HG03558 (cell line): ENCODE data around the gene GNLY.
"Not testable (repeated sequence)": the region's sequence is repeated elsewhere in the genome, so short reads cannot be mapped to it uniquely, and the experiment has no call there.

Experiments used
- ATAC-seq: cut with Tn5 transposase; IDR thresholded peaks from one replicate; pipeline ENCODE4 v1.9.1; 2021; ENCODE audit warnings: moderate number of reproducible peaks; ENCODE audit not compliant: unreplicated experiment; ENCODE audit errors: extremely low read depth

GNLY gene

DNA sequence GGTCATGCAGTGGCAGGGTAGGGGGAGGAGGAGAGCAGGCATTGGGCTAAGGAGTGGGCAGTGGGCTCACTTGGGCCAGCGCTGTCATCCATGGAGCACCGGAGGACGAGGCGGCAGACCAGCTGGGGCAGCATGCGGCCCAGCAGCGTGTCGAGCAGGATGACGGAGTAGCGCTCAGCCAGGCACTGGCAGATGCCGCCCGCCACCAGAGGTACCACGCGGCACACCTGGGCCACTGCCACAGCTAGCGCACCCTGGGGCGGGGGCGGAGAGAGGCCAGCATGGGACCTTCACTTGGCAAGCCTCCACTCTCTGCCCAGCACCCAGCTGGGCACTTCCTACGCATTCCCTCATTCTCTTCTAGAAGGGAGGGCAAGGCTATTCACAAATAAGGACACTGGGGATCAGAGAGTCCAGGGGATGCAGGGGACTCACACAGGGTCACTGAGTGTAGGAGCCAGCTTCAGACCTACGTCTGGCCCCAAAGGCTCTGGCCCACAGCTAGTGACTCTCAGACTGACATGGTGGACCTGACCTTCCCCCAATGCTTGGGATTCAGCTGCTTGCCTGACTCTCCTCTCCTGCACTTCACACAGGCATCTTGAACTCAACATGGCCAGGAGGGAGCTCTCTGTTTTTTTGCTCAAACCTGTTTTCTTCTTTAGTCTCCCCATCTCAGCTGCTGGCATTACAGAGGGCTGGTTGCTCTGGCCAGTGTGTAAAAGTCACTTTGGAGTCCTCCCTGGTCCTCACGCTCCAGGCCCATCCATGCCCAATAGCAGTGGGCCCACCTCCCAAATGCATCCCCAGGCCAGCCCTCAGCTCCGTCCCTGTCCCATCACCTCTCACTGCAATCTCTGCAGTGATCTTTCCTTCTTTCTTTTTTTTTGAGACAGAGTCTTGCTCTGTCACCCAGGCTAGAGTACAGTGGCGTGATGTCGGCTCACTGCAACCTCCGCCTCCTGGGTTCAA is 30.3 kb upstream of the GNLY start:
- no peak for ATAC-seq

DNA sequence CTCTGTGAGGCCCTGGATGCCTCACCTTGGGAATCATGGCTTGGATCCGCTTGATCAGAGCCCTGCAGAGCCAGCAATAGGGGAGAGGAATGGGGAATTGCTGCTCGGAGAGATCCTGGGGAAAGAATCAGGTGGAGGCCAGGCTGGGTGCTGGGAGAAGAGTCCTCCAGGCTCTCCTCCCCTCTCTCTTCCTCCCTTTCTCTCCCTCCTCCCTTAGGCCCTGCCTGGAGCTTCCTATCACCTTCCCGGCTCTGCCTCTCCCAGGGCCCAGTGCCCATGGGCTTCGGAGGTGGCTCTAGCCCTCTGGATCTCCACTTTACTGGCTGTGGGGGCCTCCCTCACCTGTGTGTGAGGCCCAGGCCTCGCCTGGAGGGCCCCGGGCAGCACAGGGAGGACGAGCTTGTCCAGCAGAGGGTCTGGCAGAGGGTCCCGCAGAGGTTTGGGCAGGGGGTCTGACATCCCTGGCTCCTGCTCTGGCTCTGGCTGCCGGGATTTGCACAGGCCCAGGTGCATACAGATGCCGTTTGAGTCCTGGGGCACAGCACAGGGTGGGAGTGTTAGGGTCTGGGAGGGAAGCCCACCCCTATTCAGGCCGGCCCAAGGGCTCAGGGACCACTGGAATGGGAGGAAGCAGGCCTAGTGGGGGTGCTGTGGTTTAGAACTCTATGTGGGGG is 28.8 kb upstream of the GNLY start:
- no peak for ATAC-seq

DNA sequence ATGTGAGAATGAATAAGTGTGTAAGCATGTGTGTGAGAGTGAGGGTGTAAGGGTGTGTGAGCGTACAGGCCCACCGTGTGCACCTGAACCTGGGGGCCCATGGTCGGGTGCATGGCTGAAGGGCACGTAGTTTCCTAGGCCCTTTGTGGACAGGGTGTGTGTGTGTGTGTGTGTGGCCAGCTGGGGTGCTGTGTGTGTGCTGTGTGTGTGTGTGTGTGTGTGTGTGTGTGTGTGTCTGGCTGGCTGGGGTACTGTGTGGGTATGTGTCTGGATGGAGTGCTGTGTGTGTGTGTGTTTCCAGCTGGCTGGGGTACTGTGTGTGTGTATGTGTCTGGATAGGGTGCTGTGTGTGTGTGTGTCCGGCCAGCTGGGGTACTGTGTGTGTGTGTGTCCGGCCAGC is 28.1 kb upstream of the GNLY start:
- no peak for ATAC-seq

DNA sequence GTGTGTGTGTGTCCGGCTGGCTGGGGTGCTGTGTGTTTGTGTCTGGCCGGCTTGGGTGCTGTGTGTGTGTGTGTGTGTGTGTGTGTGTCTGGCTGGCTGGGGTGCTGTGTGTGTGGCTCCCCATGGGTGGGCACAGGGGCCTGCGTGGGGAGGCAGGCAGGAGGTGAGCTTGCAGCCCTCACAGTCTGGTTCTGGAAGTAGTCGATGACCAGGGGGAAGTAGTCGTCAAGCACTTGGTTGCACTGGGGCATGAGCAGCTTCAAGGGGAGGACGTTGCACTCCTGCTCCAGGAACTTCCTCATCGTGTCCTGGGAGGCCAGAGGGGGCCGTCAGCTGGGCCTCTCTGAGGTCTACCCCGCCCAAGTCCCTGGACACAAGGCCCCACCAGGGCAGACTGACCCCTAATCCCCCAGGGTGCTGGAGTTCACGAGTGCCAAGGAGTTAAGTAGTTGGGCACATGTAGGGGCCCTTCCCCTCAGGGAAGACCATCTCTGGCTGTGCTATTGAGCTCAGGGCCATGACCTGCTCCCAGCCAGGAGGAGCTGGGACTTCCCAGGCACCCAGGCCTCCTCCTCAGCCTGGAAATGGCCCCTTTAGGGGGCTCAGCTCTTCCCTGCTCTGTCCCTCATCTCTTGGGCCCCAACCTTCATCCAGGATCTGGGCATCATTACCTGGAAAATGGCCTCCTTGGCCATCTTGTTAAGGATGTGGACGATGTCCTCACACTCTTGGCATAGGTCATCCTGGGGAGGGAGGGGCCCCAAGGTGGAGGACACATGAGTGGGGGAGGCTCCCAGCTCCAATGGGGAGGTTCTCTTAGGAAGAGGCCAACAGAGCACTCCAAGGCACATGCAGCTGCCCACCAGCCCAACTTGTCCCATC is 27.5 kb upstream of the GNLY start:
- no peak for ATAC-seq

DNA sequence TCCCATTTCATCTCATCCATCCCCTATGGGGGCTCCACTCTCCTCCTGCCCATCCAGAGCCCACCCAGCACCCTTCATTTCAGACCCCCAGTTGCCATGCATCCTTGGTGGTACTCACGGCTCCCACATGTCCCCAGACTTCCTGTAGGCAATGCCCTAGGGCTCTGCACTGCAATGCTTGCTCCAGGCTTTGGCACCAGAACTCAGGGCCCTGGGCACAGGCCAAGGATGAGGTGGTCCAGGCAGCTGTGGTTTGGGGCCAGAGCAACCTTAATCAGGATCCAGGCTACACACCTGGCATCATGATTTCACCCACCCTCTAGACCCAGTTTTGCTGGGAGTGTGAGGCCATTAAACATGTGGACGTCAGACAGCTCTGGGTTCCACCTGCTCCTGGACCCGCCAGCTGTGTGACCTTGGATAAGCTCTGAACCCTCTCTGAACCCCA is 26.6 kb upstream of the GNLY start:
- no peak for ATAC-seq

DNA sequence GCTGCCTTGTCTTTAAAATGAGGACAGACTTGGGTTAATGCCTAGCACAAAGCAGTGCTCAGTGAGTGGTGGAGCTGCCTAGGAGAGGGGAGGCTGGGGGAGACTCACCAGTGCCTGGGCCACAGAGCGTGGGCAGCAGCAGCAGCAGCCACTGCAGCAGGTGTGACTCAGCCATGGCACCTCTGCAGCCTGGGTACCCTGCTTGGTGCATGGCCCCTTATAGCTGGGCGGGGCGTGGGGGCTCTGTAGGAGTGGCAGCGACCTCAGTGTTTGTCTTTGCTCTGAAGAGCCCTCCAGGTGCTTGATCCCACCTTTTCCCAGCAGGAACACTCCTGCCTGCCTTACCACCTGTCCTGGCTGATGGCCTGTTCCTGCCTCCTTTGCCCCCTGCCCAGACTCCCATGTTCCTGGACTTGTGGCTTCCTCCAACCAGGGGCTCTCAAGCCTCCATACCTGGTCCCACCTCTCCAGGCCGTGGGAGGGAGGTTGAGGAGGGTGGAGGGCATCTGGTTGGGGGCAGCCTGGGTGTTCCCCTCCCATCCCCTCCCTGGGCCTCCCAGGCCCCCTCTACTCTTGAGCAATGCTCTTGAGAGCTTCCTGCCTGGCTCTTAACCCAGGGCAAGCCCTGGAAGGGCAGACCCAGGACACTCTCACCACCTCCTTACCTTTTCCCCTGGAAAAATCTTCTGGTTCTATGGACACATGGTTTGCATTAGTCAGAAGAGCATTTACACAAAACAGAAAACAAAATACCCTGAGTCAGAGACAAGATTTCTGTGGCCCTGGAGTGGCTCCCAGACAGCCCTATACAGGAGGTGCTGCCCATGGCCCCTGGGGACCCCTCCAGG is 25.9 kb upstream of the GNLY start, which contains the start of gene SFTPB:
SFTPB (minus strand) TSS at position 191 of the 848 bp plus-strand sequence; CDS start at position 175, 16 bp downstream.
- no peak for ATAC-seq

DNA sequence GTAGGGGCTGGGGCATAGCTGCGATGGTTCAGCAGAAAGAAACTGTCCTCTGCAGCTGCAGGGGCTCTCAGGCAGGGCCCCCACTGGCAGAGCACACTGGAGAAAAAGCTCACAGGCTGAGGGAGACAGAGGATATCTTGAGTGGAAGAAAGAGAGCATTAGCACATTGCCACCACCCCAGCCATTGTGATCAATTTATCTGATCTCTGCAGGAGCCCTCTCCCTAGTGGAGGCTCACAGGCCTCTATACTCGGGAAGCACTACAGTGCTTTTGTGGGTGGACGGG is 25.4 kb upstream of the GNLY start:
- ATAC-seq = no peak

DNA sequence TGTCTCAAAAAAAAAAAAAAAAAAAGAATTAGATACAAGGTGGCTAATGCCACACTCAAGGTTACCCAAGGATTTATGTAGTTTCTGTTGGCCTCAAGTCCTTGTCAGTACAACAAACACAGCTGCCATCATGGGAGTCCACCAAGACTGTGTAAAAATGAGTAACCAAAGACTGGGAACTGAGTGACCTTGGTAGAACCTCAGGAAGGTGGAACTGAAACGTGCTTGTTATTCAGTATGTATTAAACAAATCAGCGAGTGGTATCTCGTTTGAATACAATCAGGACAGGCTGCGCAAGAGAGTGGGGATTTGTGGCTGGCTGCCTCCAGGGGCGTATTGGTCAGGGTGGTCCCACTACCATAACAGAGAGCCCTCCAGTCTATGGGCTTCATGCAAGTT is 24.6 kb upstream of the GNLY start:
- ATAC-seq = peak; percentile 59

DNA sequence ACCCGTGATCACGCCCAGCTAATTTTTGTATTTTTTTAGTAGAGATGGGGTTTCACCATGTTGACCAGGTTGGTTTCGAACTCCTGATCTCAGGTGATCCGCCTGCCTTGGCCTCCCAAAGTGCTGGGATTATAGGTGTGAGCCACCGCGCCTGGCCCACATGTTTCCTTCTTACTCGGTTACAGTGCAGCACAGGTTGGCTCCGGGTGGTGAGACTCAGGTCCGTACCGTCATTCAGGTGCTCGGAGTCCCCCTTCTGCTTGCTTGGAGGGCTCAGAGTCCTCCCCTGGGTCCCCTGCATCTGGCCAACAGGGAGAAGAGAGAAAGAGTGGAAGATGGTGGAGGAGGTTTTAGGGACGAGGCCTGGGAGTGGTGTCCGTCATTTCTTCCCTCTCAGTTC is 23.7 kb upstream of the GNLY start:
- ATAC-seq = not testable (repeated sequence)

DNA sequence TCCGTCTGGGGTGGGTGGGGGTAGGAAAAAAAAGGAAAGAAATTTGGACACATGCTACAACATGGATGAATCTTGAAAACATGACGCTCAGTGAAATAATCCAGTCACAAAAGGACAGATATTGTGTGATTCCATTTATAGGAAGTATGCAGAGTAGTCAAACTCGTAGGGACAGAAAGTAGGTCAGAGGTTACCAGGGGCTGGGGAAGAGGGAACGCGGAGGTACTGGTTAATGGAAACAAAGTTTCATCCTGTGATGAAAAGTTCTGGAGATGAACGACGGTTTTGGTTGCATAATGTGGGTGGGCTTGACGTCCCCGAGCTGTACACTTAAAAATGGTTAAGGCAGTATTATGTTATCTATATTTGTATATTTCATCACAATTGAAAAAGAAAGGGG is 21.7 kb upstream of the GNLY start:
- ATAC-seq = no peak

DNA sequence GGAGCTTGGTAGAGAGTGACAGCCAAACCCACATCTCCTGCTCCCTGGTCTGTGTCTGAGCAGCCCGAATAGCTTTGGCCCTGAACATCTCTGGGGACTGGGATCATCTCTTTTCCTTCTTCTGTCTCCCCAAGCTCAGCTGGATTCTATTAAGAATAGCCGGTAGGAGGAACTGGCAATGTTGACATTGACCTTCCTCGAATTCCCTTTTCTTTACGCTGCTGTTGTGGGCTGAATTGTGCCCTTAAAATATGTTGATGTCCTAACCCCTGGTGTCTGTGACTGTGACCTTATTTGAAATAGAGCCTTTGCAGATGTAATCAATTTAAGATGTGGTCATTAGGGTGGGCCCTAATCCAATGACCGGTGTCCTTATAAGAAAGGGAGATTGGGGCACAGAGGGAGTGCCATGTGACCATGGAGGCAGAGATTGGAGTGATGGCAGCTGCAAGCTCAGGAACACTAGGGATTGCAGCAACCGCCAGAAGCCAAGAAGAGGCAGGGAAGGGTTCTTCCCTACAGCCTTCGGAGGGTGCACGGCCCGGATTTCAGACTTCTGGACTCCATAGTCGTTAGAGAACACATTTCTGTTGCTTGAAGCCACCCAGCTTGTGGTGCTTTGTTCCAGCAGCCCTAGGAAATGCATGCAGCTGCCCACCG is 20.3 kb upstream of the GNLY start:
- no peak for ATAC-seq

DNA sequence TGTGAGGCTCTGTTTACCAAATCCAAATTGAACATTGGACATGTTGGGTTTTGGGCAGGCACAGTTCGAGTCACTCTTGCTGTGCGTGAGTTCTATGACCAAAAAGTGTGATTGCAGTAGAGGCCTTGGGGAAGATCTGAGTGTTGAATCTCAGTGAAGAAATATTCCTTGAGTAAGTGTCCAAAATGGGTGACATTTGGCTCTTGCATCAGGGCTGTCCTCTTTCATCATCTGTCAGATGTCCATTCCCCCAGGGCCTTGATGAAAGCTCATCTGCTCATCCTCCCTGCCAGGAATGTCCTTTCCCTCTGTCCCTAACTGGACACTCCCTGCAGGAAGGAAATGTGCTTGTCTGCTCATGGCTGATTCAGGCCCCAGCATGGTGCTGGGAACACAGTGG is 19.7 kb upstream of the GNLY start:
- no peak for ATAC-seq

DNA sequence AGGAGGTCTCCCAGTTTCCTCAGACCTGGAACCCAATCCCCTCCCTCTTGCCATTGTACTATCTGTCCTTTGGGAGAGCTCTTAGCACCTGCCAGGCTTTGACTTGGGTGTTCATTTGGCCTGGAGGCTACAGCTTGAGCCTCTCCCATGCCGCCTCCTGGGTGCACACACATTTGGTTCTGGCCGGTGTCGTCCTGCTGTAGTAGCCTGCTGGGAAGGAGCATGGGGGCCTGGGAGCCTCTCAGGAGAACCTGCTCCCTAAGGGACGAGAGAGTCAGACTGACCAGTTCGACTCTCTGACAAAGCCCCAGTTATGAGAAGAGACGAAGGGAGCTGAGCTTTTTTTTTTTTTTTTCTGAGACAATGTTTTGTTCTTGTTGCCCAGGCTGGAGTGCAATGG is 18.7 kb upstream of the GNLY start:
- ATAC-seq = no peak

DNA sequence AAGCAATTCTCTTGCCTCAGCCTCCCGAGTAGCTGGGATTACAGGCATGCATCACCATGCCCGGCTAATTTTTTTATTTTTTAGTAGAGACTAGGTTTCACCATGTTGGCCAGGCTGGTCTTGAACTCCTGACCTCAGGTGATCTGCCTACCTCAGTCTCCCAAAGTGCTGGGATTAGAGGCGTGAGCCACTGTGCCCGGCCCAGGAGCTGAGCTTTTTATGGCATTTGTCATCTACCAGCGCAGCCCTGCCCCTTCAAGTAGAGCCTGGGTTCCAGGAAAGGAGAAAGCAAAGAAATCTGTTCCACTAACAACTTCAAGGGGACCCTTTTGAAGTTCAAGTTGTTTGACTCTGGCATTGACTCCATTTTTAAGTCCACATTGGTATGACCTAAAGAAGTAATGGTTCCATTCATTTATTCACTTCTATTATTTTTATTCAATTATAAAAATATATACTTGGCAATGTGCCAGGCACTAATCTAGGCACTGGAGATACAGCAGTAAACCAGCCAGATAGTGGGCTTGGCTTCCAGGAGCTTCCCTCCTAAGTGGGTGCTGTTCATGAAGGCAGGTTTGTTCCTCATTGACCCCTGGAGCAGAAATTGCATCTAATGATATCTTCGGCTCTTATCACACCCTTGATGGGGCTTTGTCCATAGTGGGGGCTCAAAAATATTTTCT is 18.2 kb upstream of the GNLY start:
- ATAC-seq = no peak

DNA sequence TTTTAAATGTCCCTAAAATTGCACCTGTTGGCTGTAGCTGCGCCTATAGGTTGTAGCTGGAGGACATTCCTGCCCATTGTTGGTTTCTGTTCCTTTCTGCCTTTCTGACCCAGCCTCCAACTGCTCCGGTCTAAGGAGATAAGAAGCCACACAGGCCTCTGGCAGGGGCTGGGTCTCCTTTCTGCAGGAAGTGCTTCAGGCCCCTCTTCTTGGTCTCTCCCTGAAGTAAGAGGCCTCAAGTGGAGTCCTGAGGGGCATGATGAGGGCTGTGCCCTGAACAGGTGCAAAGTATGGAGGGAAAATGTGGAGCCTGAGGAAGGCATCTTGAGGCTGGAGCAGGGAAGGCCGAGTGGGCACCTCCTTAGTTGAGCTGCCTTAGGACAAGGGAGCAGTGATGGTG is 15.8 kb upstream of the GNLY start:
- ATAC-seq = no peak

DNA sequence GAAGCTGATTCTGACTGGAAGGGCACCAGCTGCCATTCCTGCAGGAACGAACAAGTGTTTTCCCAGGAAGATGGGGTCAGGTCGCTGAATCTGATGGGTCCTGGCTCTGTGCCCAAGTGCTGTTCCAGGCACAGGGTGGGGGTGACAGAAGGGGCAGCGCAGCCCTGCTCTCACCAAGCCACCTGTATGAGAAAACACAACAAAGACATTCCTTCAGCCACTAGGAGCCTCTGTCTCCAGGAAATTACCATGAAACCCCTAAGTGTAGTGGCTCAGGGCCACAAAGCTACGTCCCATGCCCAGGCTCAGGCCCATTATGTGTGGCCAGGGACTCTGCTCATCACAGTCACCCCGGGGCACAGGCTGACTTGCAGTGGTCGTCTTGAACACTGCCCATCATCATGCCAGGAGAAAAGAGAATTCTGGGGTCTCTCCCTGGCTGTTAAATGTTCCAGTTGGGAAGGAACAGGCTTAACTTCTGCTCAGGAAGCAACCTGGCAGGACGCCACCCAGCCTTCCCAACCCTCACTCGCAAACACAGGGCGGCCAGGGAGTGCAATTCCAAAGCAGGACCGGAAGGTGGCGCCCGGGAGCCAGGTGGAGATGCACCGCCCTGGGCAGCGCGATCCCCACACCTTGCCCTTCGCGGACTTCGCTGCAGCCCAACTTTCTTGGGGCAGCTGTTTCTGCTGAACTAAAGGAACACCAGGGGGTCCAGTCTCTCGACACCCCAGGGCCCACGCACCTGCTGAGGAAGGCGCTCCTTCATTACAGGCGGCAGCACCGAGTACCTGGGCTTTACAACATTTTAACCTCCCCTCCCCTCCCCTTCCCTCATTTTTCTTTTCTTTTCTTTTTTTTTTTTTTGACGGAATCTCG is 15.1 kb upstream of the GNLY start:
- no peak for ATAC-seq

DNA sequence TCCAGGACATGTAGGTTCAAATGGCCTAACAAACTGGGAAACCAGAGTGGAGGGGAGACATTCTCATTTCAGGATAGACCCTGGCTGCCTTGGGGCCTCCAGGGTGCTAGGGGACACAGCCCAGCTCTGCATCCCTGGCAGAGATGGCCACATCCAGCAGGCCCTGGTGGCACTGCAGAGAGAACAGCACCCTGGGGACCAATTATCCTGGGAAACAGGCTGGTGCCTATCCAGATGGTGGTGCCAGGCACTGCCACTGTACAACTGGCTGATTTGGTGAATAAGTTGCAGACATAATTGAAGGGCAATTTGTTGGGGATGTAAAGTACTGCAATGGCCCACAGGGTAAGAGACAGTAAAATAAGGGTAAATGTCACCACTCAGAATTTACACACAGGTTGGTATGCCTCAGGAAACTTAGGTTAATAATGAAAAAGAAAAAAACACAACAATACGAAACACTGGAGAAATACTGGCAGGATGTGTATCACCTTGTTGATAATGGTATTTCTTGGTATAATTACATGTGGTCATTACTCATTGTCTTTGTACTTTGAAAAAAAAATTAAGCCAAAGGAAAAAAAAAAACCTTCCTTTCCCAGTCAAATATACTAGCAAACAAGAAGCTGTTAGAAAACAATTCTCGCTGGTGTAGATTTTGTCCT is 13.3 kb upstream of the GNLY start:
- ATAC-seq = no peak
